H1 (cell line): ENCODE measurements around the gene TEX22. TPM values are rescaled to one million over a fixed set of nuclear protein-coding genes. Genes with fewer than 3 reads are reported as not detected.

Experiments used
- CTCF ChIA-PET: fragments of 300-600 bp; sonication (Branson Sonifier 250); formaldehyde crosslinking; loops from one replicate; lab custom pipeline; 2021; ENCODE audit not compliant: partially characterized antibody; lab: Charles Lee
- POLR2A ChIA-PET: fragments of 300-600 bp; sonication (Branson Sonifier 250); formaldehyde crosslinking; loops from one replicate; lab custom pipeline; 2021; ENCODE audit warnings: inconsistent platforms; ENCODE audit not compliant: partially characterized antibody; lab: Charles Lee
- DNase-seq, 2 experiments: peaks; one replicate each; pipeline versions ENCODE4 v3.0.0 to v3.0.0-alpha.2; 2010 to 2022; ENCODE audit warnings: low spot score in 2 of 2, low read depth in 1 of 2, mixed read lengths in 1 of 2
- FAIRE-seq: peaks from 2 replicates; lab custom pipeline; 2011; peaks lifted over from hg19 to GRCh38; lab: Jason Lieb, UNC
- H2AFZ ChIP-seq: 2 replicates; pipeline ENCODE4 v1.8.1; 2012; ENCODE audit warnings: low read length, inconsistent platforms
- H2AK5ac ChIP-seq: 2 replicates; pipeline ENCODE4 v1.6.1; 2013; ENCODE audit warnings: low read depth, low read length
- H2BK120ac ChIP-seq: replicated peaks from 2 replicates; pipeline ENCODE3; 2013; ENCODE audit warnings: low read depth, low read length, inconsistent platforms
- H2BK12ac ChIP-seq: 2 replicates; pipeline ENCODE4 v1.6.1; 2013; ENCODE audit warnings: low read depth, low read length
- H2BK15ac ChIP-seq: 2 replicates; pipeline ENCODE4 v1.6.1; 2013; ENCODE audit warnings: low read length
- H2BK20ac ChIP-seq: 2 replicates; pipeline ENCODE4 v1.6.1; 2013; ENCODE audit warnings: low read length
- H2BK5ac ChIP-seq: 2 replicates; pipeline ENCODE4 v1.6.1; 2013; ENCODE audit warnings: low read depth, low read length
- H3K14ac ChIP-seq: 2 replicates; pipeline ENCODE4 v1.6.1; 2013; ENCODE audit warnings: inconsistent platforms; ENCODE audit not compliant: insufficient read length
- H3K18ac ChIP-seq: 2 replicates; pipeline ENCODE4 v1.6.1; 2013; ENCODE audit warnings: low read length; ENCODE audit errors: extremely low read depth
- H3K23ac ChIP-seq: 2 replicates; pipeline ENCODE4 v1.6.1; 2013; ENCODE audit warnings: inconsistent platforms; ENCODE audit not compliant: insufficient read length
- H3K23me2 ChIP-seq: 2 replicates; pipeline ENCODE4 v1.6.1; 2013; ENCODE audit warnings: low read depth, low read length
- H3K27ac ChIP-seq: 2 replicates; pipeline ENCODE4 v1.6.1; 2011; ENCODE audit warnings: low read depth, low read length, inconsistent platforms
- H3K27me3 ChIP-seq, 4 experiments: replicated peaks in 1 of 4; 1 replicate in 1 of 4; 2 replicates in 3 of 4; pipeline versions ENCODE4 v1.6.1 to v1.8.1; 2011 to 2013; ENCODE audit warnings: low read length in 3 of 4, mild to moderate bottlenecking in 3 of 4, inconsistent platforms in 2 of 4, mixed read lengths in 2 of 4, moderate library complexity in 1 of 4; ENCODE audit not compliant: control insufficient read depth in 3 of 4, insufficient read depth in 3 of 4; ENCODE audit errors: extremely low read depth in 1 of 4
- H3K36me3 ChIP-seq, 4 experiments: 2 replicates each; pipeline versions ENCODE4 v1.6.1 to v1.8.1; 2011 to 2013; ENCODE audit warnings: mild to moderate bottlenecking in 4 of 4, low read length in 3 of 4, moderate library complexity in 2 of 4, control low read depth in 1 of 4, inconsistent platforms in 1 of 4; ENCODE audit not compliant: insufficient read depth in 4 of 4, control insufficient read depth in 2 of 4
- H3K4ac ChIP-seq: replicated peaks from 2 replicates; pipeline ENCODE3; 2013; ENCODE audit warnings: low read length, low read depth, mixed read lengths, inconsistent platforms; ENCODE audit not compliant: insufficient read length
- H3K4me1 ChIP-seq, 4 experiments: replicated peaks in 1 of 4; 1 replicate in 1 of 4; 2 replicates in 3 of 4; pipeline versions ENCODE4 v1.6.1 to v1.8.1; 2011 to 2013; ENCODE audit warnings: low read length in 3 of 4, inconsistent platforms in 2 of 4, mixed read lengths in 1 of 4; ENCODE audit not compliant: insufficient read depth in 4 of 4, control insufficient read depth in 3 of 4
- H3K4me2 ChIP-seq, 2 experiments: 2 replicates each; pipeline versions ENCODE4 v1.6.1 to v1.8.1; 2011 to 2013; ENCODE audit warnings: low read depth in 2 of 2, low read length in 2 of 2, control low read depth in 1 of 2, inconsistent platforms in 1 of 2, mild to moderate bottlenecking in 1 of 2; ENCODE audit not compliant: insufficient read depth in 1 of 2
- H3K4me3 ChIP-seq, 4 experiments: fragments of 200-600, 300-600 bp in 1 of 4; sonication (generic), shearing (Covaris generic), sonication (Bioruptor Twin) in 1 of 4; 2 replicates each; pipeline versions ENCODE4 v1.5.1 to v1.8.1; 2011 to 2016; ENCODE audit warnings: low read length in 4 of 4, low read depth in 3 of 4, control low read depth in 2 of 4, inconsistent platforms in 2 of 4, mild to moderate bottlenecking in 2 of 4, mixed read lengths in 1 of 4, moderate library complexity in 1 of 4; ENCODE audit not compliant: insufficient read depth in 2 of 4; ENCODE audit errors: extremely low read depth in 1 of 4
- H3K56ac ChIP-seq: replicated peaks from 2 replicates; pipeline ENCODE3; 2013; ENCODE audit warnings: low read depth, mild to moderate bottlenecking, mixed read lengths, low read length, inconsistent platforms; ENCODE audit not compliant: insufficient read length
- H3K79me1 ChIP-seq: 2 replicates; pipeline ENCODE4 v1.6.1; 2013; ENCODE audit warnings: low read depth, low read length, control low read depth
- H3K79me2 ChIP-seq, 2 experiments: 2 replicates each; pipeline versions ENCODE4 v1.6.1 to v1.8.1; 2012 to 2013; ENCODE audit warnings: low read length in 2 of 2, mild to moderate bottlenecking in 2 of 2, inconsistent platforms in 1 of 2; ENCODE audit not compliant: insufficient read depth in 2 of 2, control insufficient read depth in 1 of 2
- H3K9ac ChIP-seq, 4 experiments: replicated peaks in 1 of 4; 1 replicate in 1 of 4; 2 replicates in 3 of 4; pipeline versions ENCODE4 v1.6.1 to v1.8.1; 2011 to 2013; ENCODE audit warnings: low read depth in 3 of 4, low read length in 3 of 4, control low read depth in 2 of 4, mild to moderate bottlenecking in 2 of 4, moderate library complexity in 2 of 4, inconsistent platforms in 1 of 4; ENCODE audit errors: extremely low read depth in 1 of 4
- H3K9me3 ChIP-seq, 2 experiments: 2 replicates each; pipeline versions ENCODE4 v1.6.1 to v1.8.1; 2012 to 2013; ENCODE audit warnings: mild to moderate bottlenecking in 2 of 2, moderate library complexity in 2 of 2, control low read depth in 1 of 2, inconsistent platforms in 1 of 2, low read depth in 1 of 2, low read length in 1 of 2, mixed read lengths in 1 of 2; ENCODE audit not compliant: insufficient read depth in 2 of 2
- H4K20me1 ChIP-seq, 2 experiments: replicated peaks in 1 of 2; 2 replicates each; pipeline versions ENCODE3 to v1.8.1; 2011 to 2013; ENCODE audit warnings: inconsistent platforms in 2 of 2, low read length in 2 of 2, mild to moderate bottlenecking in 1 of 2; ENCODE audit not compliant: insufficient read depth in 2 of 2, control insufficient read depth in 1 of 2
- H4K5ac ChIP-seq: 2 replicates; pipeline ENCODE4 v1.6.1; 2013; ENCODE audit warnings: low read length, low read depth, mixed read lengths, inconsistent platforms; ENCODE audit not compliant: insufficient read length
- H4K8ac ChIP-seq: 2 replicates; pipeline ENCODE4 v1.8.0; 2013; ENCODE audit warnings: mild to moderate bottlenecking, moderate library complexity, low read length, inconsistent platforms; ENCODE audit not compliant: insufficient read depth; ENCODE audit errors: extremely low read depth
- H4K91ac ChIP-seq: replicated peaks from 2 replicates; pipeline ENCODE3; 2013; ENCODE audit warnings: low read length, mixed read lengths, inconsistent platforms; ENCODE audit not compliant: insufficient read length
- CBX8 ChIP-seq: fragments of 300-800, 300-1000 bp; sonication (generic); IDR thresholded peaks from 2 replicates; pipeline ENCODE4 v1.7.1; 2016; ENCODE audit warnings: low read depth, low read length, borderline replicate concordance
- EP300 ChIP-seq, 2 experiments: IDR thresholded peaks; 1 replicate in 1 of 2; 2 replicates in 1 of 2; pipeline ENCODE4 v1.6.1; 2011 to 2012; ENCODE audit warnings: low read depth in 2 of 2, low read length in 2 of 2, mild to moderate bottlenecking in 2 of 2, borderline replicate concordance in 1 of 2, inconsistent platforms in 1 of 2, moderate library complexity in 1 of 2
- KDM5A ChIP-seq: fragments of 200-600 bp; IDR thresholded peaks from 2 replicates; pipeline ENCODE4 v1.7.1; 2012; ENCODE audit warnings: mild to moderate bottlenecking, low read length, inconsistent platforms, mixed read lengths
- POLR2A ChIP-seq, 2 experiments: IDR thresholded peaks; 1 replicate in 1 of 2; 2 replicates in 1 of 2; pipeline ENCODE4 v1.6.1; 2011; ENCODE audit warnings: low read depth in 2 of 2, low read length in 2 of 2, mild to moderate bottlenecking in 2 of 2; ENCODE audit errors: control extremely low read depth in 1 of 2
- RNF2 ChIP-seq: fragments of 200-900, 300-1000 bp; sonication (generic); IDR thresholded peaks from 2 replicates; pipeline ENCODE4 v1.7.1; 2016; ENCODE audit warnings: borderline replicate concordance, low read depth, mild to moderate bottlenecking, antibody characterized with exemption, low read length; ENCODE audit not compliant: poor library complexity, severe bottlenecking; ENCODE audit errors: missing control alignments
- SIX5 ChIP-seq: IDR thresholded peaks from 2 replicates; pipeline ENCODE4 v1.6.1; 2011; ENCODE audit warnings: mild to moderate bottlenecking, low read depth, low read length
- SP4 ChIP-seq: IDR thresholded peaks from 2 replicates; pipeline ENCODE4 v1.6.1; 2012; ENCODE audit warnings: low read length, inconsistent platforms
- SRF ChIP-seq: IDR thresholded peaks from 2 replicates; pipeline ENCODE4 v1.6.1; 2011; ENCODE audit warnings: mild to moderate bottlenecking, low read depth, low read length, moderate library complexity
- TCF12 ChIP-seq: IDR thresholded peaks from 2 replicates; pipeline ENCODE4 v1.6.1; 2011; ENCODE audit warnings: low read depth, mild to moderate bottlenecking, low read length
- TEAD4 ChIP-seq: IDR thresholded peaks from 2 replicates; pipeline ENCODE4 v1.6.1; 2012; ENCODE audit warnings: low read depth, low read length, inconsistent platforms, mixed read lengths
- ZNF274 ChIP-seq: IDR thresholded peaks from 2 replicates; pipeline ENCODE4 v1.7.0; 2012; ENCODE audit warnings: low read length, borderline replicate concordance; ENCODE audit errors: extremely low read depth
- WGBS, 2 experiments: shearing (Covaris generic) in 1 of 2; methylation state at CpG; one replicate each; pipeline versions ENCODE4 v1.1.6 to v1.1.7; 2013 to 2015; ENCODE audit warnings: low lambda C conversion rate in 2 of 2, mixed read lengths in 2 of 2, inconsistent platforms in 1 of 2, low coverage in 1 of 2, missing lambda C conversion rate in 1 of 2; ENCODE audit not compliant: insufficient replicate concordance in 2 of 2, insufficient coverage in 1 of 2, insufficient read length in 1 of 2; ENCODE audit errors: extremely low coverage in 1 of 2, missing lambda C conversion rate in 1 of 2; 5-methylcytosine and 5-hydroxymethylcytosine counted together
- polyA plus RNA-seq, 7 experiments: library from polyadenylated mRNA; depleted of rRNA in 3 of 7; stranded (reverse) in 5 of 7; unstranded in 2 of 7; fragments of >200 nt in 5 of 7; fragments of 200-250 nt in 2 of 7; gene quantifications; 1 replicate in 5 of 7; 2 replicates in 1 of 7; 4 replicates in 1 of 7; pipeline versions ENCODE4 v1.2.1 to v1.2.3, GENCODE V29; 2011 to 2013; ENCODE audit warnings: missing spikeins in 2 of 7, mixed read lengths in 2 of 7
- total RNA-seq: library from RNA; stranded (reverse); fragmentation: NEBNext Ultra II Directional; extraction: Animal tissue kit (Norgen Biotek cat#: 25700); gene quantifications from 2 replicates; pipeline ENCODE4 v1.2.1, GENCODE V29; 2021
- TF ChIP-seq, protein P1 (sequence below): IDR thresholded peaks from 2 replicates; pipeline ENCODE4 v1.6.1; 2012; ENCODE audit warnings: inconsistent platforms
- TF ChIP-seq, protein P2 (sequence below): IDR thresholded peaks from 2 replicates; pipeline ENCODE4 v1.6.1; 2011; ENCODE audit warnings: low read length, improper control_type of control experiment

TEX22 gene
- total and polyA plus RNA-seq, 2 of the 8 experiments (the other 6 are each of a cell fraction or from before 2014, with no cell fraction given): 0.24 to 0.39 TPM

DNA sequence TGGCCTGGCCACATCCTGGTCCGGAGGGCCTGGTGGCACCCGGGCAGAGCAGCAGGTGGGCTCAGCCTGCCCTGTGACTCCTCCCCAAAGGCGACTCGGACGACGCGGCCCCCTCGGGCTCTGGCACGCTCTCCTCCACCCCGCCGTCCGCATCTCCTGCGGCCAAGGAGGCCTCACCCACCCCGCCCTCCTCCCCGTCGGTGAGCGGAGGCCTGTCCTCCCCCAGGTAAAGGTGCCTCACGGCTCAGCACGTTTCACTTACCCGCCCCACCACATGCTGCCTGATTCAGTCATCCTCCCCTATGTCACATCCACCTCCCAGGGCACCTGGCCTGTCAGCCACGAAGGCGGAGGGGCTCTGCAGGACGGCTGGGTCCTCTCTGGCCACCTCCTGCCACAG lies 6.8 kb upstream of the TEX22 start:
- Histone ChIP-seq H4K8ac (no peak overlapping the region), H2BK20ac (no peak overlapping the region), H2AK5ac (no peak overlapping the region), H3K36me3 (peaks cover 0 to 3% (median 1%) of the 10 kb centered on the region in 4 experiments; a peak in 2 of 8 replicates), H3K4me2 (no peak overlapping the region), H2BK12ac (no peak overlapping the region), H2BK5ac (no peak overlapping the region), H3K27ac (no peak overlapping the region), H4K20me1 (peaks cover 0 to 7% of the 10 kb centered on the region in 2 experiments), H3K4me1 (no peaks in the 10 kb centered on the region; a peak in 1 of 7 replicates), H3K18ac (no peak overlapping the region), H4K91ac (no peak overlapping the region), H2BK120ac (no peak overlapping the region), H3K4ac (no peak overlapping the region), H3K27me3 (peaks cover 0 to 3% (median 0%) of the 10 kb centered on the region in 4 experiments; a peak in 1 of 7 replicates), H3K79me2 (no peaks in the 10 kb centered on the region), H3K14ac (no peak overlapping the region), H4K5ac (no peak overlapping the region), H3K9ac (no peak overlapping the region; a peak in 2 of 7 replicates), H2AFZ (no peak overlapping the region), H3K79me1 (no peaks in the 10 kb centered on the region; the same call in 1 of the 2 replicates), H3K23ac (no peak overlapping the region), H3K56ac (no peak overlapping the region), H3K23me2 (no peaks in the 10 kb centered on the region), H3K9me3 (no peaks in the 10 kb centered on the region), H3K4me3 (no peak overlapping the region), H2BK15ac (no peak overlapping the region)
- ChIA-PET CTCF (no interaction called here), POLR2A (interaction anchor here (1.1 kb wide), 1 partner anchor 46 kb away, joined by 3 read pairs; no protein-coding TSS in a partner anchor)
- no peak for FAIRE-seq
- DNase-seq: no peak
- 89% methylated on average over 11 of the region's 23 CpGs; no CpG with 5 or more reads in 1 of the 2 experiments for WGBS, 2 experiments
- TF ChIP-seq SP4: no peak
- TF ChIP-seq SIX5: no peak
- no peak for TF ChIP-seq ZNF274
- no peak for TF ChIP-seq EP300 (IDR thresholded peaks at IDR 0.05; ENCODE audit: borderline replicate concordance in 1 of 2, low read depth in 2 of 2, low read length in 2 of 2)
- no peak for TF ChIP-seq TEAD4
- TF ChIP-seq KDM5A: no peak
- TF ChIP-seq POLR2A (IDR thresholded peaks at IDR 0.05; ENCODE audit: control extremely low read depth in 1 of 2, low read depth in 2 of 2, low read length in 2 of 2): no peak
- TF ChIP-seq TCF12: no peak
- TF ChIP-seq, protein P1, sequence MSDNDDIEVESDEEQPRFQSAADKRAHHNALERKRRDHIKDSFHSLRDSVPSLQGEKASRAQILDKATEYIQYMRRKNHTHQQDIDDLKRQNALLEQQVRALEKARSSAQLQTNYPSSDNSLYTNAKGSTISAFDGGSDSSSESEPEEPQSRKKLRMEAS: no peak
- no peak for TF ChIP-seq RNF2
- TF ChIP-seq, protein P2, sequence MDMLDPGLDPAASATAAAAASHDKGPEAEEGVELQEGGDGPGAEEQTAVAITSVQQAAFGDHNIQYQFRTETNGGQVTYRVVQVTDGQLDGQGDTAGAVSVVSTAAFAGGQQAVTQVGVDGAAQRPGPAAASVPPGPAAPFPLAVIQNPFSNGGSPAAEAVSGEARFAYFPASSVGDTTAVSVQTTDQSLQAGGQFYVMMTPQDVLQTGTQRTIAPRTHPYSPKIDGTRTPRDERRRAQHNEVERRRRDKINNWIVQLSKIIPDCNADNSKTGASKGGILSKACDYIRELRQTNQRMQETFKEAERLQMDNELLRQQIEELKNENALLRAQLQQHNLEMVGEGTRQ: no peak
- TF ChIP-seq CBX8: no peak
- no peak for TF ChIP-seq SRF
